Type B pancreatic cell (in vitro differentiated cells): ENCODE data around the gene TPSAB1. TPM values are rescaled to one million over a fixed set of nuclear protein-coding genes. Genes with fewer than 3 reads are reported as not detected.
"Not testable (repeated sequence)": the region's sequence is repeated elsewhere in the genome, so short reads cannot be mapped to it uniquely, and the experiment has no call there.

Source experiments
- DNase-seq: peaks from one replicate; pipeline ENCODE4 v3.0.0; 2021; ENCODE audit warnings: mixed read lengths; ENCODE audit not compliant: unreplicated experiment; ENCODE audit errors: extremely low spot score
- H3K27ac Mint-ChIP-seq: 2 replicates; pipeline ENCODE4 v1.8.0; 2021; ENCODE audit warnings: mild to moderate bottlenecking, mixed read lengths
- H3K27me3 Mint-ChIP-seq: 2 replicates; pipeline ENCODE4 v1.8.0; 2021; ENCODE audit warnings: mixed read lengths
- H3K36me3 Mint-ChIP-seq: 2 replicates; pipeline ENCODE4 v1.8.0; 2021; ENCODE audit warnings: mixed read lengths
- H3K4me1 Mint-ChIP-seq: one replicate; pipeline ENCODE4 v1.8.0; 2021; ENCODE audit warnings: mixed read lengths; ENCODE audit not compliant: unreplicated experiment
- H3K4me3 Mint-ChIP-seq: 2 replicates; pipeline ENCODE4 v1.8.0; 2021; ENCODE audit warnings: mild to moderate bottlenecking, mixed read lengths
- H3K9me3 Mint-ChIP-seq: 2 replicates; pipeline ENCODE4 v1.8.0; 2021; ENCODE audit warnings: mixed read lengths
- CTCF ChIP-seq: fragments of 200-600 bp; sonication (generic); conservative IDR thresholded peaks from 2 replicates; pipeline ENCODE4 v1.5.0; 2021; ENCODE audit warnings: antibody characterized with exemption, mild to moderate bottlenecking
- total RNA-seq: library from RNA; stranded (reverse); gene quantifications from 2 replicates; pipeline ENCODE4 v1.2.1, GENCODE V29; 2021; ENCODE audit warnings: low replicate concordance

Gene TPSAB1
- total RNA-seq, 1 donor from 2014 or later = not detected

- DNase-seq = no peak
- Mint-ChIP-seq H3K36me3 (no peaks in the 10 kb centered on the region), H3K9me3 (no peaks in the 10 kb centered on the region), H3K4me1 (no peaks in the 10 kb centered on the region), H3K27me3 (no peaks in the 10 kb centered on the region), H3K4me3 (no peak overlapping the region), H3K27ac (no peak overlapping the region)
- no peak for TF ChIP-seq CTCF
These were observed 16.9 kb upstream of the TPSAB1 start for GRCh38 chr16:1223355-1224214.

- H3K9me3 Mint-ChIP-seq = no peaks in the 10 kb centered on the region
- DNase-seq = no peak
- H3K27me3 Mint-ChIP-seq = no peaks in the 10 kb centered on the region
- no peak for TF ChIP-seq CTCF
- no peaks in the 10 kb centered on the region for H3K36me3 Mint-ChIP-seq
- H3K4me1 Mint-ChIP-seq = no peaks in the 10 kb centered on the region
- no peak overlapping the region for H3K4me3 Mint-ChIP-seq
- no peak overlapping the region for H3K27ac Mint-ChIP-seq
These were observed 15.9 kb upstream of the TPSAB1 start for GRCh38 chr16:1224558-1224957.

GRCh38 chr16:1225051-1225451 lies 15.5 kb upstream of the TPSAB1 start, which contains the start of gene TPSG1:
TSS of gene TPSG1 (minus strand) at chr16:1225268. CDS start at chr16:1225252, 16 bp downstream.
- Mint-ChIP-seq H3K36me3 (no peaks in the 10 kb centered on the region), H3K27me3 (no peaks in the 10 kb centered on the region), H3K27ac (no peak within 1 kb of the TSS), H3K4me3 (no peak within 1 kb of the TSS), H3K9me3 (no peaks in the 10 kb centered on the region), H3K4me1 (no peaks in the 10 kb centered on the region)
- DNase-seq = no peak
- TF ChIP-seq CTCF = no peak

GRCh38 chr16:1225728-1226311 lies 14.7 kb upstream of the TPSAB1 start:
- H3K36me3 Mint-ChIP-seq, H3K4me3 Mint-ChIP-seq, H3K4me1 Mint-ChIP-seq, DNase-seq, H3K9me3 Mint-ChIP-seq, H3K27ac Mint-ChIP-seq, H3K27me3 Mint-ChIP-seq: not testable (repeated sequence)

- DNase-seq, H3K36me3 Mint-ChIP-seq, H3K27me3 Mint-ChIP-seq, H3K9me3 Mint-ChIP-seq, H3K27ac Mint-ChIP-seq, H3K4me1 Mint-ChIP-seq, H3K4me3 Mint-ChIP-seq: not testable (repeated sequence)
These were observed 13.8 kb upstream of the TPSAB1 start for GRCh38 chr16:1226692-1227091.

GRCh38 chr16:1228227-1228626 lies 12.3 kb upstream of the TPSAB1 start:
- not testable (repeated sequence) for H3K4me1 Mint-ChIP-seq, DNase-seq, H3K27ac Mint-ChIP-seq, H3K4me3 Mint-ChIP-seq, H3K27me3 Mint-ChIP-seq, H3K36me3 Mint-ChIP-seq, H3K9me3 Mint-ChIP-seq

GRCh38 chr16:1229476-1229875 lies 11.0 kb upstream of the TPSAB1 start:
- H3K4me1 Mint-ChIP-seq, DNase-seq, H3K27ac Mint-ChIP-seq, H3K36me3 Mint-ChIP-seq, H3K9me3 Mint-ChIP-seq, H3K4me3 Mint-ChIP-seq, H3K27me3 Mint-ChIP-seq: not testable (repeated sequence)

- not testable (repeated sequence) for H3K4me3 Mint-ChIP-seq, H3K27ac Mint-ChIP-seq, H3K27me3 Mint-ChIP-seq, H3K4me1 Mint-ChIP-seq, H3K36me3 Mint-ChIP-seq, DNase-seq, H3K9me3 Mint-ChIP-seq
These were observed 10.4 kb upstream of the TPSAB1 start, which contains the start of gene TPSB2 for GRCh38 chr16:1230084-1230470. TSS of gene TPSB2 (minus strand) at chr16:1230184. CDS start at chr16:1229951, 233 bp downstream.

GRCh38 chr16:1230471-1231212 lies 9.9 kb upstream of the TPSAB1 start:
- not testable (repeated sequence) for H3K4me3 Mint-ChIP-seq, DNase-seq, H3K36me3 Mint-ChIP-seq, H3K27ac Mint-ChIP-seq, H3K9me3 Mint-ChIP-seq, H3K4me1 Mint-ChIP-seq, H3K27me3 Mint-ChIP-seq

- not testable (repeated sequence) for H3K27me3 Mint-ChIP-seq, DNase-seq, H3K9me3 Mint-ChIP-seq, H3K4me1 Mint-ChIP-seq, H3K4me3 Mint-ChIP-seq, H3K36me3 Mint-ChIP-seq, H3K27ac Mint-ChIP-seq
These were observed 9.2 kb upstream of the TPSAB1 start for GRCh38 chr16:1231301-1231700.
